Progenitor cell of endocrine pancreas (in vitro differentiated cells): ENCODE measurements around the gene NFIB. TPM values are rescaled to one million over a fixed set of nuclear protein-coding genes. Genes with fewer than 3 reads are reported as not detected.

Experiments
- DNase-seq: peaks from one replicate; pipeline ENCODE4 v3.0.0; 2021; ENCODE audit warnings: low spot score; ENCODE audit not compliant: unreplicated experiment
- H3K27ac Mint-ChIP-seq: 2 replicates; pipeline ENCODE4 v1.8.0; 2021; ENCODE audit warnings: mild to moderate bottlenecking, moderate library complexity, mixed read lengths
- H3K27me3 Mint-ChIP-seq: 2 replicates; pipeline ENCODE4 v1.8.0; 2021; ENCODE audit warnings: mixed read lengths
- H3K36me3 Mint-ChIP-seq: 2 replicates; pipeline ENCODE4 v1.8.0; 2022; ENCODE audit warnings: mixed read lengths; ENCODE audit not compliant: insufficient read depth
- H3K4me1 Mint-ChIP-seq: 2 replicates; pipeline ENCODE4 v1.8.0; 2021; ENCODE audit warnings: low read depth, mixed read lengths
- H3K4me3 Mint-ChIP-seq: 2 replicates; pipeline ENCODE4 v1.8.0; 2021; ENCODE audit warnings: low read depth, mild to moderate bottlenecking, moderate library complexity, mixed read lengths
- H3K9me3 Mint-ChIP-seq: 2 replicates; pipeline ENCODE4 v1.8.0; 2021; ENCODE audit warnings: low read depth, mixed read lengths
- total RNA-seq: library from RNA; stranded (reverse); gene quantifications from 2 replicates; pipeline ENCODE4 v1.2.1, GENCODE V29; 2021
- TF ChIP-seq, protein P1 (sequence below): fragments of 200-600 bp; sonication (generic); IDR thresholded peaks from one replicate; pipeline ENCODE4 v1.5.0; 2021; ENCODE audit warnings: antibody characterized with exemption, mild to moderate bottlenecking; ENCODE audit not compliant: unreplicated experiment

The NFIB gene
- total RNA-seq, 1 donor from 2014 or later: 15.5 TPM

DNA sequence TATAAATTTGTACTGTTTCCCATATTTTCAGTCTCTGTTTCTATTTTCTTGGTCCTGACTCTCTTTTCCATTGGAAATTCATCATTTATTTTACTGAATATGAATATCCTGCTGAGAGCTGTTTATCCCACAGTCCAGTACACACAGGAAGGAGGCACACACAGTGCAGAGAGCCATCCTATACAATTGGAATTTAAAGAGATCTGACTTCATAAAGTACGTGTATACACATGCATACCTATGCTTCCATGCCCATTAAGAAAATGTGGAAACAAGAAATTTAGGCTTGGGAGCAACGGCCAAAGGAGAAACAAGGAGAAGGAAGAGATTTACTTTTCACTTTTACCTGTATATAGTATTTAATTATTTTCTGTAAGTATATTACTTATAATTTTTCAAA is 99.2 kb downstream of the NFIB start:
- peaks cover 19% of the 10 kb centered on the region for H3K4me1 Mint-ChIP-seq
- no peak for DNase-seq
- no peaks in the 10 kb centered on the region for H3K27me3 Mint-ChIP-seq
- TF ChIP-seq, protein P1, sequence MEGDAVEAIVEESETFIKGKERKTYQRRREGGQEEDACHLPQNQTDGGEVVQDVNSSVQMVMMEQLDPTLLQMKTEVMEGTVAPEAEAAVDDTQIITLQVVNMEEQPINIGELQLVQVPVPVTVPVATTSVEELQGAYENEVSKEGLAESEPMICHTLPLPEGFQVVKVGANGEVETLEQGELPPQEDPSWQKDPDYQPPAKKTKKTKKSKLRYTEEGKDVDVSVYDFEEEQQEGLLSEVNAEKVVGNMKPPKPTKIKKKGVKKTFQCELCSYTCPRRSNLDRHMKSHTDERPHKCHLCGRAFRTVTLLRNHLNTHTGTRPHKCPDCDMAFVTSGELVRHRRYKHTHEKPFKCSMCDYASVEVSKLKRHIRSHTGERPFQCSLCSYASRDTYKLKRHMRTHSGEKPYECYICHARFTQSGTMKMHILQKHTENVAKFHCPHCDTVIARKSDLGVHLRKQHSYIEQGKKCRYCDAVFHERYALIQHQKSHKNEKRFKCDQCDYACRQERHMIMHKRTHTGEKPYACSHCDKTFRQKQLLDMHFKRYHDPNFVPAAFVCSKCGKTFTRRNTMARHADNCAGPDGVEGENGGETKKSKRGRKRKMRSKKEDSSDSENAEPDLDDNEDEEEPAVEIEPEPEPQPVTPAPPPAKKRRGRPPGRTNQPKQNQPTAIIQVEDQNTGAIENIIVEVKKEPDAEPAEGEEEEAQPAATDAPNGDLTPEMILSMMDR: no peak
- no peaks in the 10 kb centered on the region for H3K36me3 Mint-ChIP-seq
- H3K9me3 Mint-ChIP-seq: peaks cover 4% of the 10 kb centered on the region
- H3K27ac Mint-ChIP-seq: no peak overlapping the region
- H3K4me3 Mint-ChIP-seq: no peak overlapping the region

DNA sequence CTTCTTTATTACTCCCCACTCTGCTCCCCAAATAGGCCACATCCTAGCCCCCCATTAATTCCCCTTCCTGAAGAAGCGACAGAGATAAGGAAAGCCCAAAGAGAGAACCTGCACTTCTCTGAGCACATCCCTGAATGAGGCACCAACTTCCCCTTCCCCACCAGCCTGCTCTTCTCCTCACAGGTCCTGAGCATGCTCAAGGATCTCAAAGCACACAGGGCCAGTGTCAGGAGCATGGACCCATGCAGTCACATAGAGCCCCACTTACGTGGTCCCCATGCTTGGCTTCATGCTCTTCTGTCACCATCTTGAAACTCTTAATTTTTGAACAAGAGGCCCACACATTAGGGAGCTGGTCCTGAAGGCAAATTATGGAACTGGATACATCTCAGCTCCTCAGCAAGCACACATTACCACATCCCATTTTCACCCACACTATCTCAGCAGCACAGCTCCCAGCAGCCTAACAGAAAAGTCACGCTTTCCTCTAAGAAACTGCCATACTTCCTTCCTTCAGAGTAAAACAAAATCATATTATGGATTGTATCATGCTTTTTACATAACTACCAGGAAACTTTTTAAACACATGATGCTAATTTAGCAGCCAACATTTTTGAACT is 99.8 kb downstream of the NFIB start:
- Mint-ChIP-seq H3K9me3 (peaks cover 4% of the 10 kb centered on the region), H3K4me3 (no peak overlapping the region), H3K27me3 (no peaks in the 10 kb centered on the region), H3K4me1 (peaks cover 22% of the 10 kb centered on the region), H3K27ac (no peak overlapping the region), H3K36me3 (no peaks in the 10 kb centered on the region)
- TF ChIP-seq, protein P1: no peak
- no peak for DNase-seq

DNA sequence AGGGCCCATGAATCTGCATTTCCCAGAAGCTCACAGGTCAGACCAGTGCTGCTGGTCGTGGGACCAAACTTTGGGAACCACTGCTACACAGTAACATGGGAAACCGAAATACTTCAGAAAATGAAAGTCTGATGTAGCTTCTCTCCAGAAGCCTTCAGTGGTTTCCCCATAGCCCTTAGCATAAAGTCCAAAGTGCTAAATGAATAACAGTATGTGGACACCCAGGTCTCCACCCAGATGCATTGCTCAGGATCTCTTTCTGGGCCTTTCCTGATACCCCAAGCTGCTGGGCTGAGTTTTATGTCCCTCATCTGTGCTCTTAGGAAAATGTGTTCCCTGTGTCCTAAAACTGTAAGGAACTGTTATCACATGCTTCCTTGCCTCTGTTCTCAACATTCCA is 100.4 kb downstream of the NFIB start:
- H3K36me3 Mint-ChIP-seq: no peaks in the 10 kb centered on the region
- no peak for DNase-seq
- peaks cover 4% of the 10 kb centered on the region for H3K9me3 Mint-ChIP-seq
- H3K27ac Mint-ChIP-seq: no peak overlapping the region
- H3K4me3 Mint-ChIP-seq: no peak overlapping the region
- H3K4me1 Mint-ChIP-seq: peaks cover 20% of the 10 kb centered on the region
- TF ChIP-seq, protein P1: no peak
- H3K27me3 Mint-ChIP-seq: no peaks in the 10 kb centered on the region

DNA sequence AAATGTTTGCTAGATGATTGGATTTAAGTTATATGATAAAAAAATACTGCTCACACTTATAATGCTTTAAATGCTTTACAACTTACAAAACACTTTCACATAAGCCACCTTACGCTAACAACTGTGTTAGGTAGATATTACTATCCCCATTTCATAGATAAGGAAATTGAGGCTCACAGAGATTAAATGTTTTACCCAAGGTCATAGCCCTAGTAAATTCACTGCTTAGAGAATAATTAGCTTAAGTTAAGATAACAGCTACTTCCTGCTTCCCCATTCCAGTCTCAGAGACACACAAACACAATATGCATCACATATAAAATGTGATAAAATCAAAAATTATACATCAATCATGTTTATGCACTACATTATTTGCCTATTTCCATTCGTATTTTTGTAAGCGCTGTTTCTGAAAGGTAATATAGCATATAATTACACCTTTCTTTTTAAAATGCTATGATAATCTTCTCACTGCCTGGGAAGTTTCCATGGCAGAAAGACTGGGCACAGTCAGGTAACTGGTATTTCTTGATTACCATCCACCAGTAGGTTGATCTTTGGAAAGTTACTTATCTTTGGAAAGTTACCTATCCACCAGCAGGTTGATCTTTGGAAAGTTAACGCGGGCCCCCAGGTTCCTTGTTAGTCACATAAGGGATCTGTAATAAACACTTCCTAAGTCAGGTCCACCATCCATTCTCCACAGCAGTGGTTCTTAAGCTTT is 101.1 kb downstream of the NFIB start:
- TF ChIP-seq, protein P1: no peak
- H3K36me3 Mint-ChIP-seq: no peaks in the 10 kb centered on the region
- DNase-seq: no peak
- H3K9me3 Mint-ChIP-seq: peaks cover 4% of the 10 kb centered on the region
- no peaks in the 10 kb centered on the region for H3K27me3 Mint-ChIP-seq
- H3K4me3 Mint-ChIP-seq: no peak overlapping the region
- H3K27ac Mint-ChIP-seq: no peak overlapping the region
- peaks cover 19% of the 10 kb centered on the region for H3K4me1 Mint-ChIP-seq

DNA sequence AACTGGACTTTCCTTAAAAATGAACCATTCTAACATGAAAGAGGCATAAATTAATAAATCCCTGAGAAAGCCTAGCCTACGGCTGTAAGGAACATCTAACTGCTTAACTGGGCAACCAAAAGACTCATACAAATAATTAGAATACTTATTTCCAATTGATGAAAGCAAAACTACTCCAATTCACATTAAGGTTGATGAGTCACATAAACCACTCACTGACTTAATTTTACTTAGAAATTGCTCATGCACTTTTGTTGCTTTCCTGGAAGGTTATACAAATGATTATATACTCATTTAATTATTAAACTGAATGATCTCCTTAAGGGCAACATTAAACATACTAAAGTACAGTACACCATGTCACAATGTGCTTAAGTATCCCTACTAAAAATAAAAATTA is 101.9 kb downstream of the NFIB start:
- H3K27ac Mint-ChIP-seq: no peak overlapping the region
- no peaks in the 10 kb centered on the region for H3K36me3 Mint-ChIP-seq
- peaks cover 4% of the 10 kb centered on the region for H3K9me3 Mint-ChIP-seq
- TF ChIP-seq, protein P1: no peak
- H3K27me3 Mint-ChIP-seq: peaks cover 3% of the 10 kb centered on the region
- peaks cover 17% of the 10 kb centered on the region for H3K4me1 Mint-ChIP-seq
- H3K4me3 Mint-ChIP-seq: no peak overlapping the region
- DNase-seq: no peak
